Inflammatory macrophage (primary cell): ENCODE data around the gene ABR.
"Not testable (repeated sequence)": the region's sequence is repeated elsewhere in the genome, so short reads cannot be mapped to it uniquely, and the experiment has no call there.

Experiments used
- DNase-seq, 2 donors: peaks; one replicate each; pipeline ENCODE4 v3.0.0-alpha.2; 2020 to 2022

The ABR gene

GRCh38 chr17:1173432-1174262 is 6.1 kb downstream of the ABR start:
- no peak for DNase-seq

- no peak for DNase-seq
Measured at GRCh38 chr17:1171953-1172352, 7.8 kb downstream of the ABR start.

- no peak for DNase-seq
Measured at GRCh38 chr17:1170739-1171138, 9.0 kb downstream of the ABR start.

- no peak for DNase-seq
Measured at GRCh38 chr17:1169929-1170312, 9.9 kb downstream of the ABR start.

GRCh38 chr17:1169221-1169928 is 10.4 kb downstream of the ABR start:
- no peak for DNase-seq

- DNase-seq, result no peak
Measured at GRCh38 chr17:1168533-1169220, 11.1 kb downstream of the ABR start.

GRCh38 chr17:1166276-1166675 is 13.5 kb downstream of the ABR start:
- no peak for DNase-seq

GRCh38 chr17:1165836-1166235 is 13.9 kb downstream of the ABR start:
- DNase-seq, result no peak

GRCh38 chr17:1164935-1165556 is 14.7 kb downstream of the ABR start:
- DNase-seq, result no peak

GRCh38 chr17:1162116-1162855 is 17.5 kb downstream of the ABR start:
- no peak for DNase-seq

- DNase-seq, result no peak
Measured at GRCh38 chr17:1160591-1161390, 19.0 kb downstream of the ABR start.

GRCh38 chr17:1159431-1160180 is 20.2 kb downstream of the ABR start:
- no peak for DNase-seq

- no peak for DNase-seq
Measured at GRCh38 chr17:1158879-1159278, 20.9 kb downstream of the ABR start.

- DNase-seq, result no peak
Measured at GRCh38 chr17:1156864-1157263, 22.9 kb downstream of the ABR start.

- DNase-seq, result no peak
Measured at GRCh38 chr17:1154704-1155103, 25.1 kb downstream of the ABR start.

GRCh38 chr17:1153795-1154546 is 25.8 kb downstream of the ABR start:
- DNase-seq, result peak; percentile 47 to 80

GRCh38 chr17:1152582-1152981 is 27.2 kb downstream of the ABR start:
- not testable (repeated sequence) for DNase-seq

GRCh38 chr17:1150863-1151600 is 28.7 kb downstream of the ABR start:
- DNase-seq, result peak; percentile 78 to 85

- no peak for DNase-seq
Measured at GRCh38 chr17:1149869-1150268, 29.9 kb downstream of the ABR start.
